Fibroblast of pulmonary artery (primary cell): ENCODE results near the gene MBD3.

Experiments used
- DNase-seq: peaks from one replicate; pipeline ENCODE4 v3.0.0-alpha.2; 2010; ENCODE audit warnings: low read depth
- H3K4me3 ChIP-seq: replicated peaks from 2 replicates; pipeline ENCODE4 v1.5.1; 2011; ENCODE audit warnings: low read depth, mild to moderate bottlenecking, control low read depth, low read length, moderate library complexity
- TF ChIP-seq, protein P1 (sequence below): IDR thresholded peaks from 2 replicates; pipeline ENCODE4 v1.5.1; 2011; ENCODE audit warnings: mild to moderate bottlenecking, control low read depth, low read length, inconsistent platforms; ENCODE audit errors: missing control alignments

MBD3 gene

DNA sequence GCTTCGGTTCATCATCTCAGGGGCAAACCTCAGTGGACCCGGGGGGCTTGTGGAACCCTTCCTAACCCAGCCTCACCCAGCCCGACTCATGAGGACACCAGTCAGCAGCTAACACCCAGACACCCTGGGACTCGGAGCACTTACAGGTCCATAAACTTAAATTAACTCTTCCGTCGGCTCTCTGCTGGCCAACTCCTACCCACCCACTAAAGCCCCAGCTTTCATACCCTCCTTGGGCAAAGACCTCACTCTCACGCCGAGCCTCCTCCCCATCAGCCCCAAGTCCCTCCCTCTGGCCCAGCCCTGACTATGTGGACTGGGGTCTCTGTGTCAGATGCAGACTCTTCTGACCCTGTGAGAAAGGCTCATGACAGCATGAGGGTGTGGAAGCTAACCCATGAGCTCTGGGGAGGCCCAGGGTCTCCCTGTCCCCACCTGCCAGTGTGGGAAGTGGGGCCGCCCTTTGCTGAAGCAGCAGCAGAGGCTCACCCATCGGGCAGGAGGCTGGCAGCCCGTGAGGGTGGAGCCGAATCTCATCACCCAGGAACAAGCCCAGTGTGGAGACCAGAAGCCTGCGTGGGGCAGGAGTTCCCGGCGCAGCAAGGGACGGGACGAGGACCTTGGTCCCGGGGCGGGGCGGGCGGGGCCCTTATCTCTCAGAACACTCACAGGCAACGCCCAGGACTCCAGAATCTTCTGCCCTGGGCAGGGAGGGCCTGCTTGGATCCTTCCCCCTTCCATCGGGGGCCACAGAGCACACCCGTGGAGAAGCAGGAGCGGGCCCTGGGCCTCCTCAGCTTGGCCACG is 40.0 kb upstream of the MBD3 start:
- TF ChIP-seq, protein P1, sequence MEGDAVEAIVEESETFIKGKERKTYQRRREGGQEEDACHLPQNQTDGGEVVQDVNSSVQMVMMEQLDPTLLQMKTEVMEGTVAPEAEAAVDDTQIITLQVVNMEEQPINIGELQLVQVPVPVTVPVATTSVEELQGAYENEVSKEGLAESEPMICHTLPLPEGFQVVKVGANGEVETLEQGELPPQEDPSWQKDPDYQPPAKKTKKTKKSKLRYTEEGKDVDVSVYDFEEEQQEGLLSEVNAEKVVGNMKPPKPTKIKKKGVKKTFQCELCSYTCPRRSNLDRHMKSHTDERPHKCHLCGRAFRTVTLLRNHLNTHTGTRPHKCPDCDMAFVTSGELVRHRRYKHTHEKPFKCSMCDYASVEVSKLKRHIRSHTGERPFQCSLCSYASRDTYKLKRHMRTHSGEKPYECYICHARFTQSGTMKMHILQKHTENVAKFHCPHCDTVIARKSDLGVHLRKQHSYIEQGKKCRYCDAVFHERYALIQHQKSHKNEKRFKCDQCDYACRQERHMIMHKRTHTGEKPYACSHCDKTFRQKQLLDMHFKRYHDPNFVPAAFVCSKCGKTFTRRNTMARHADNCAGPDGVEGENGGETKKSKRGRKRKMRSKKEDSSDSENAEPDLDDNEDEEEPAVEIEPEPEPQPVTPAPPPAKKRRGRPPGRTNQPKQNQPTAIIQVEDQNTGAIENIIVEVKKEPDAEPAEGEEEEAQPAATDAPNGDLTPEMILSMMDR = no peak
- H3K4me3 ChIP-seq = no peak overlapping the region
- DNase-seq = no peak

DNA sequence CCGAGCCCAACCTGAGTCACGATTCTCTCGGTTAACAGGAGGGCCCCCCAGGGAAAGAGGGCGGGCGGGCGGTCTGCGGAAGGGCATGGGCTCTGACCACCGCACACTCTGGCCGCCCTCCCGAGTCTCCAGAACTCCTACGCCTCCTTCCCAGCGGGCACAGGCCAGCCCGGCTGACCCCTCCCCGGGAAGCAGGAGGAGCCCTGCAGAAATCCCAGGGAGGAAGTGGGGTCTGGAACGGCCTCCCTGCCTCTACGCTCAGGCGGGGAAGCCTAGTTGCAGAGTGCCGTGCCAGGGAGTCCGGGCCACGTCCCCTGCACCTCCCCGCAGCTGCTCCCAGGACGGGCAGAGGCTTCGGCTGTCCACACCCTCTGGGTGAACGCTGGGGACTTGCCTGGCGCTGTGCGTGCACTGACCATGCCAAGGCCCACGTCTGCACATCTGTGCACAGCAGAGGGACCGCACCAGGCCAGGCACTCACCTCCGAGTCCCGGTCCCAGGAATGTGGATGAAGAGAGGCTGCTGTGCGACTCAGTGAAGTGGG is 39.0 kb upstream of the MBD3 start:
- no peak for DNase-seq
- TF ChIP-seq, protein P1 = no peak
- H3K4me3 ChIP-seq = no peak overlapping the region

DNA sequence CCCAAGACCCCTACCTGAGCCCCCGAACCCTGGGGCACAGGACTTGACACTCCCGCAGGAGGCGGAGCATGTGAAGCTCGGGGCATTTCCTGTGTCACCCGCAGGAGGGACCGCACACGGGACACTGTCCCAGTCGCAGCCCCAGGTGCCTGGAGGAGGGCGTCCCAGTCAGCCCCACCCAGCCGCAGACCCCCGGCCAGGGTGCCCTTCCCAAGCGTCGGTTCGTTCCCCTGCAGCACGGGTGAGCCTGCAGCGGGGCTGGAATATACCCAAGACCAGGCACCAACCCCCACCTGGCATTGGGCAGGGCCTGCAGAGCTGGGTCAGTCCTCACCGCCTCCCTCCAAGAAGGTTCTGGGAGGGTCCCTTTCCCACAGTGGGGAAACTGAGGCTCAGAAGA is 38.1 kb upstream of the MBD3 start:
- H3K4me3 ChIP-seq = no peak overlapping the region
- TF ChIP-seq, protein P1 = no peak
- DNase-seq = no peak

DNA sequence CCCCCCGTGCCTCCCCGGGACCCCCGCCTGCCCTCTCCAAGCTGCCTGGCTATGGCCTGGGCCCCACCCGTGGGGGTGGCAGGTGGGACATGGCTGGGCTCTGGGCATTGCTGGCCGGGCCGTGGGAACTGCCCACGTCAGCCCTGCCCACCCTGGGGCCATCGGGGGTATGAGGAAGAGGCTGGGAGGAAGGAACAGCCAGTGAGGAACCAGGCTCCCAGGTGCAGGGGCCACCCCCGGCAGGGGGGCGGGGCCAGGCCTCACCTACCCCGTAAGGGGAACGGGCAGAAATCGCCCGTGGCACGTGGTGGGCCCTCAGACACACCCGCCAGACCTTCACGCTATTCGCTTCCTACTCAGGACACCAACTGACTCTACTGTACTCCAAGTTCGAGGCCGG is 37.3 kb upstream of the MBD3 start:
- no peak overlapping the region for H3K4me3 ChIP-seq
- no peak for DNase-seq
- TF ChIP-seq, protein P1 = no peak

DNA sequence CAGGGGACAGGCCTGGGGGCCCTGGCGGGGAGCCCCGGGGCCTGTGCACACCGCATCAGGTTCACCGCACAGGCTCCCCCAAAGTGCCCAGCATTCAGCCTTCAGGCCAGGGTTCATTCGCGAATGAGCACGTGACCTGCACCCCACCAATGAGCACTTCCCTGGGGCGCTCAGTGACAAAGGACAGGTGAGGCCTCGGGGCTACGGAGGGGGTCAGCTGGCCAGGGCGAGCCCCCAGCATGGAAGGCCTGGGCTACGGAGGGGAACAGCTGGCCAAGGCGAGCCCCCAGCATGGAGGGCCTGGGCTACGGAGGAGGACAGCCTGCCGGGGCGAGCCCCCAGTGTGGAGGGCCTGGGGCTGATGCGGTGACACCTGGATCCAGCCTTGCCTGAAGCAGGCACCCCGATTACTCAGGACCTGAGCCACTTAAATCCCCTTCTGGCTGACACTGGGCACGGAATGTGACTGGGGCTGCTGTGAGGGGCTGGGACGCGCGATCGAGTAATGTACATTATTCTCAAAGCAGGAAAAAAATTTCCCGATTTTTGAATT is 36.7 kb upstream of the MBD3 start:
- no peak for DNase-seq
- TF ChIP-seq, protein P1 = no peak
- no peak overlapping the region for H3K4me3 ChIP-seq

DNA sequence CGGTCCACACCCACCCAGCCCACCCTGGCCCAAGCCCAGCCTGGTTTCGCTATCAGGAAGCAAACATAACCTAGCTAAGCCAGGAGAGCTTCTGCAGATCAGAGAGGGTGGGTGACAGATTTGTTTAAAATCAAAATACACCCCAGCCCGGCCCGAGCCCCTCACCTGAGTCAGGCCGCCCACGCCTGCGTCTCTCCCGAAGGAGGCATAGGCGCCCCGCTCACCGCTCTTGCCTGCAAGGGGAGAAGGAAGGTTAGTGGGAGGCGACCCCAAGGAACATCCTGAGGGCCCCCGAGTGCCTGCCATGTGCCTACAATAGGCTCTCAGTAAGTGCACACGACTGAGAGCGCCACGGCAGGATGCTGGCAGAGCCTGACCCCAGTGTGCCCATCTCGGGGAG is 34.5 kb upstream of the MBD3 start:
- TF ChIP-seq, protein P1 = no peak
- no peak for DNase-seq
- no peak overlapping the region for H3K4me3 ChIP-seq
